ENCODE results near the gene DHODH. TPM values are rescaled to one million over a fixed set of nuclear protein-coding genes. Genes with fewer than 3 reads are reported as not detected.

DHODH gene
- total RNA-seq, 4 donors from 2014 or later, result 3.7 to 7.3 (median 4.7) TPM

GRCh38 chr16:72018470-72018869 is 9.9 kb downstream of the DHODH start:
- no peak overlapping the region for H3K4me3 ChIP-seq (ENCODE audit: low read depth, poor library complexity, severe bottlenecking)
- intact Hi-C loops (cut with DNase I; ENCODE audit: low total_unique reads), result no loop called here
- TF ChIP-seq CTCF (IDR thresholded peaks at IDR 0.05) (no peak), POLR2A (IDR thresholded peaks at IDR 0.05) (no peak)
- 65 to 74% methylated on average over 9 of the region's 9 CpGs for WGBS, 2 donors
- no peak for DNase-seq (ENCODE audit: low spot score in 2 of 2)

GRCh38 chr16:72021043-72021442 is 12.5 kb downstream of the DHODH start:
- DNase-seq (ENCODE audit: low spot score in 2 of 2), result no peak
- WGBS, 2 donors, result 85 to 87% methylated on average over 4 to 15 of the region's 15 CpGs
- intact Hi-C loops (cut with DNase I; ENCODE audit: low total_unique reads), result no loop called here
- TF ChIP-seq POLR2A (IDR thresholded peaks at IDR 0.05), result no peak
- no peak for TF ChIP-seq CTCF (IDR thresholded peaks at IDR 0.05)
- no peak overlapping the region for H3K4me3 ChIP-seq (ENCODE audit: low read depth, poor library complexity, severe bottlenecking)

GRCh38 chr16:72022127-72022526 is 13.6 kb downstream of the DHODH start:
- H3K4me3 ChIP-seq (ENCODE audit: low read depth, poor library complexity, severe bottlenecking), result no peak overlapping the region
- WGBS, 2 donors, result 92 to 95% methylated on average over 13 of the region's 13 CpGs
- DNase-seq (ENCODE audit: low spot score in 2 of 2), result no peak
- TF ChIP-seq POLR2A (IDR thresholded peaks at IDR 0.05) (no peak), CTCF (IDR thresholded peaks at IDR 0.05) (no peak)
- intact Hi-C loops (cut with DNase I; ENCODE audit: low total_unique reads), result no loop called here

- DNase-seq (ENCODE audit: low spot score in 2 of 2), result no peak
- no peak overlapping the region for H3K4me3 ChIP-seq (ENCODE audit: low read depth, poor library complexity, severe bottlenecking)
- no peak for TF ChIP-seq POLR2A (IDR thresholded peaks at IDR 0.05)
- no peak for TF ChIP-seq CTCF (IDR thresholded peaks at IDR 0.05)
- intact Hi-C loops (cut with DNase I; ENCODE audit: low total_unique reads), result no loop called here
- WGBS, 2 donors, result 88 to 91% methylated on average over 10 of the region's 10 CpGs
These were observed 15.4 kb downstream of the DHODH start for GRCh38 chr16:72023962-72024361.

GRCh38 chr16:72024862-72025382 is 16.4 kb downstream of the DHODH start:
- no peak for TF ChIP-seq CTCF (IDR thresholded peaks at IDR 0.05)
- no peak for TF ChIP-seq POLR2A (IDR thresholded peaks at IDR 0.05)
- 76 to 80% methylated on average over 6 of the region's 6 CpGs for WGBS, 2 donors
- no peak overlapping the region for H3K4me3 ChIP-seq (ENCODE audit: low read depth, poor library complexity, severe bottlenecking)
- DNase-seq (ENCODE audit: low spot score in 2 of 2), result no peak
- intact Hi-C loops (cut with DNase I; ENCODE audit: low total_unique reads), result no loop called here

Data from lower leg skin (tissue), 4 donors.